Loucy (cell line): Measurements from ENCODE around the gene CDK11A.
"Not testable (repeated sequence)": the region's sequence is repeated elsewhere in the genome, so short reads cannot be mapped to it uniquely, and the experiment has no call there.

Experiments
- EZH2phosphoT487 ChIP-seq: fragments of 200-600 bp; IDR thresholded peaks from 2 replicates; pipeline ENCODE4 v1.6.1; 2018; ENCODE audit warnings: antibody characterized with exemption, mild to moderate bottlenecking, moderate library complexity, borderline replicate concordance
- TF ChIP-seq, protein P1 (sequence below): fragments of 200-600 bp; sonication (generic); conservative IDR thresholded peaks from 2 replicates; pipeline ENCODE4 v1.5.1; 2014; ENCODE audit warnings: mild to moderate bottlenecking, antibody characterized with exemption, low read length

DNA sequence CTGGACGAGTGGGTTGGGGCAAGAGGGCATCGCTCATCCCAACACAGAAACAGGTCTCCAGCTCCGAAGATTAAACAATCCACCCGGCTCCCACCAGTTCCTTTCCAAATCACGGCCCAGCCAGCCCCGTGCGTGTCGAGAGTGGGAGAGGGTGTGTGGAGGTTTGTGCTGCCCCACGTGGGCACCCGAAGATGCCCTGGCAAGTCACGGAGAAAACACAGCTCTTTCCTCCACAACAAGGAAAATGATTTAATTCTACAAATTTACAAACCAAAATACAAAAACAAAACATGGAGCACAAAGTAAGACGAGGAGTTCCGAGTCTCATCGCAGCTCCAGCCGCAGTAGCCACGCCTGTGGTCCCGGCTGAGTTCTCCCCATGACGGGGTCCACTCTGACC is 21.7 kb downstream of the CDK11A start:
- TF ChIP-seq, protein P1, sequence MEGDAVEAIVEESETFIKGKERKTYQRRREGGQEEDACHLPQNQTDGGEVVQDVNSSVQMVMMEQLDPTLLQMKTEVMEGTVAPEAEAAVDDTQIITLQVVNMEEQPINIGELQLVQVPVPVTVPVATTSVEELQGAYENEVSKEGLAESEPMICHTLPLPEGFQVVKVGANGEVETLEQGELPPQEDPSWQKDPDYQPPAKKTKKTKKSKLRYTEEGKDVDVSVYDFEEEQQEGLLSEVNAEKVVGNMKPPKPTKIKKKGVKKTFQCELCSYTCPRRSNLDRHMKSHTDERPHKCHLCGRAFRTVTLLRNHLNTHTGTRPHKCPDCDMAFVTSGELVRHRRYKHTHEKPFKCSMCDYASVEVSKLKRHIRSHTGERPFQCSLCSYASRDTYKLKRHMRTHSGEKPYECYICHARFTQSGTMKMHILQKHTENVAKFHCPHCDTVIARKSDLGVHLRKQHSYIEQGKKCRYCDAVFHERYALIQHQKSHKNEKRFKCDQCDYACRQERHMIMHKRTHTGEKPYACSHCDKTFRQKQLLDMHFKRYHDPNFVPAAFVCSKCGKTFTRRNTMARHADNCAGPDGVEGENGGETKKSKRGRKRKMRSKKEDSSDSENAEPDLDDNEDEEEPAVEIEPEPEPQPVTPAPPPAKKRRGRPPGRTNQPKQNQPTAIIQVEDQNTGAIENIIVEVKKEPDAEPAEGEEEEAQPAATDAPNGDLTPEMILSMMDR, result not testable (repeated sequence)
- not testable (repeated sequence) for TF ChIP-seq EZH2phosphoT487
